Sigmoid colon (tissue), 4 donors: ENCODE measurements around the gene HEATR1.

Experiments
- EP300 ChIP-seq, 4 donors: sonication (generic); formaldehyde crosslinking; IDR thresholded peaks; one replicate each; pipeline ENCODE4 v1.6.1; 2017; ENCODE audit warnings: antibody characterized with exemption in 4 of 4
- POLR2A ChIP-seq, 2 donors: fragments of 450-650 bp; IDR thresholded peaks; one replicate each; pipeline ENCODE4 v1.6.1; 2016; ENCODE audit warnings: antibody characterized with exemption in 2 of 2, mild to moderate bottlenecking in 2 of 2, moderate library complexity in 2 of 2
- POLR2AphosphoS5 ChIP-seq, 4 donors: sonication (generic); formaldehyde crosslinking; IDR thresholded peaks; one replicate each; pipeline ENCODE4 v1.6.1; 2017; ENCODE audit warnings: antibody characterized with exemption in 4 of 4
- TF ChIP-seq, protein P1 (sequence below), 4 experiments: fragments of 450-650 bp in 3 of 4; fragments of 200-600 bp in 1 of 4; IDR thresholded peaks; one replicate each; pipeline ENCODE4 v1.5.1; 2016 to 2019; ENCODE audit warnings: antibody characterized with exemption in 4 of 4, mild to moderate bottlenecking in 3 of 4, moderate library complexity in 2 of 4

DNA sequence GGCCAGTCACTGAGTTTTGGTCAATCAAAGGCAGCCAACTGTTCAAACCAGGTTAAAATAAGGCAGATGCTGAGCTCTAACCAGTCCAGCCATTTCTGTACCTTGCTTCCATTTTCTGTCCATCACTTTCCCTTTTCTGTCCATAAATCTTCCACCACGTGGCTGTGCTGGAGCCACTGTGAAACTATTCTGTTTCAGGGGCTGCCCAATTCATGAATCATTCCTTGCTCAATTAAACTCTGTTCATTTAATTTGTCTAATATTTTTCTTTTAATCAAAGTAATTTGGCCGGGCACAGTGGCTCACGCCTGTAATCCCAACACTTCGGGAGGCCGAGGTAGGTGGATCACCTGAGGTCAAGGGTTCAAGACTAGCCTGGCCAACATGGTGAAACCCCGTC is 103.2 kb downstream of the HEATR1 start:
- TF ChIP-seq POLR2A (IDR thresholded peaks at IDR 0.05) = no peak
- TF ChIP-seq, protein P1, sequence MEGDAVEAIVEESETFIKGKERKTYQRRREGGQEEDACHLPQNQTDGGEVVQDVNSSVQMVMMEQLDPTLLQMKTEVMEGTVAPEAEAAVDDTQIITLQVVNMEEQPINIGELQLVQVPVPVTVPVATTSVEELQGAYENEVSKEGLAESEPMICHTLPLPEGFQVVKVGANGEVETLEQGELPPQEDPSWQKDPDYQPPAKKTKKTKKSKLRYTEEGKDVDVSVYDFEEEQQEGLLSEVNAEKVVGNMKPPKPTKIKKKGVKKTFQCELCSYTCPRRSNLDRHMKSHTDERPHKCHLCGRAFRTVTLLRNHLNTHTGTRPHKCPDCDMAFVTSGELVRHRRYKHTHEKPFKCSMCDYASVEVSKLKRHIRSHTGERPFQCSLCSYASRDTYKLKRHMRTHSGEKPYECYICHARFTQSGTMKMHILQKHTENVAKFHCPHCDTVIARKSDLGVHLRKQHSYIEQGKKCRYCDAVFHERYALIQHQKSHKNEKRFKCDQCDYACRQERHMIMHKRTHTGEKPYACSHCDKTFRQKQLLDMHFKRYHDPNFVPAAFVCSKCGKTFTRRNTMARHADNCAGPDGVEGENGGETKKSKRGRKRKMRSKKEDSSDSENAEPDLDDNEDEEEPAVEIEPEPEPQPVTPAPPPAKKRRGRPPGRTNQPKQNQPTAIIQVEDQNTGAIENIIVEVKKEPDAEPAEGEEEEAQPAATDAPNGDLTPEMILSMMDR (IDR thresholded peaks at IDR 0.05) = no peak
- TF ChIP-seq POLR2AphosphoS5 (IDR thresholded peaks at IDR 0.05) = no peak
- no peak for TF ChIP-seq EP300 (IDR thresholded peaks at IDR 0.05)
